HG03469 (cell line): ENCODE measurements around the gene ANKRD23.
"Not testable (repeated sequence)": the region's sequence is repeated elsewhere in the genome, so short reads cannot be mapped to it uniquely, and the experiment has no call there.

Experiments
- ATAC-seq: cut with Tn5 transposase; IDR thresholded peaks from one replicate; pipeline ENCODE4 v1.9.1; 2021; ENCODE audit warnings: mild to moderate bottlenecking, moderate library complexity, moderate number of reproducible peaks; ENCODE audit not compliant: unreplicated experiment

The ANKRD23 gene

GRCh38 chr2:96864343-96865091 lies 20.7 kb upstream of the ANKRD23 start:
- ATAC-seq = no peak

GRCh38 chr2:96863575-96864342 lies 19.9 kb upstream of the ANKRD23 start:
- ATAC-seq = no peak

GRCh38 chr2:96863056-96863455 lies 19.2 kb upstream of the ANKRD23 start:
- ATAC-seq = not testable (repeated sequence)

GRCh38 chr2:96861074-96861473 lies 17.3 kb upstream of the ANKRD23 start:
- no peak for ATAC-seq

- no peak for ATAC-seq
These were observed 16.5 kb upstream of the ANKRD23 start for GRCh38 chr2:96860065-96861029.

GRCh38 chr2:96859681-96860064 lies 15.9 kb upstream of the ANKRD23 start:
- ATAC-seq = no peak

- no peak for ATAC-seq
These were observed 15.4 kb upstream of the ANKRD23 start for GRCh38 chr2:96859099-96859649.

- peak; percentile 93 for ATAC-seq
These were observed 14.0 kb upstream of the ANKRD23 start, which contains the start of gene ANKRD39 for GRCh38 chr2:96857667-96858372. TSS of gene ANKRD39 (minus strand) at chr2:96858016. CDS start at chr2:96857987, 29 bp downstream.

- no peak for ATAC-seq
These were observed 13.2 kb upstream of the ANKRD23 start for GRCh38 chr2:96856776-96857666.

GRCh38 chr2:96853321-96853720 lies 9.5 kb upstream of the ANKRD23 start:
- ATAC-seq = no peak

- no peak for ATAC-seq
These were observed 8.8 kb upstream of the ANKRD23 start for GRCh38 chr2:96852667-96853066.

- no peak for ATAC-seq
These were observed 4.4 kb upstream of the ANKRD23 start for GRCh38 chr2:96848264-96848663.

GRCh38 chr2:96847586-96847985 lies 3.8 kb upstream of the ANKRD23 start:
- no peak for ATAC-seq

GRCh38 chr2:96846825-96847224 lies 3.0 kb upstream of the ANKRD23 start:
- no peak for ATAC-seq

GRCh38 chr2:96844405-96844808 lies 586 bp upstream of the ANKRD23 start:
- no peak for ATAC-seq

GRCh38 chr2:96842600-96842999 lies 1.2 kb downstream of the ANKRD23 start:
- no peak for ATAC-seq

GRCh38 chr2:96841701-96842495 lies 1.9 kb downstream of the ANKRD23 start:
- ATAC-seq = no peak
